ENCODE results near the gene CGA. TPM values are rescaled to one million over a fixed set of nuclear protein-coding genes. Genes with fewer than 3 reads are reported as not detected.

CGA gene
- total and polyA plus RNA-seq, 2 donors (not counting 1 experiment from before 2014, with no cell fraction given), result not detected

- H2AFZ ChIP-seq (ENCODE audit: insufficient read depth, low read depth, low read length, poor library complexity, severe bottlenecking), result no peak overlapping the region
- no peaks in the 10 kb centered on the region for H3K27me3 Mint-ChIP-seq
- no peaks in the 10 kb centered on the region for H3K9me3 Mint-ChIP-seq (ENCODE audit: insufficient read depth)
- DNase-seq (no peak), ATAC-seq (ENCODE audit: low read depth) (no peak)
- no peak for TF ChIP-seq CTCF (IDR thresholded peaks at IDR 0.05)
- no peak for TF ChIP-seq EZH2 (IDR thresholded peaks at IDR 0.05; ENCODE audit: borderline replicate concordance, insufficient read depth, low read depth, low read length, poor library complexity, severe bottlenecking)
- WGBS (ENCODE audit: insufficient coverage), result no CpG with 5 or more reads among the region's 2 CpGs
- no peak overlapping the region for H3K9ac ChIP-seq (ENCODE audit: low read length)
- intact Hi-C loops (cut with micrococcal nuclease), result loop anchor here (10.0 kb wide), 1 partner anchor 324 kb away; no protein-coding TSS in a partner anchor
- ChIA-PET CTCF (interaction anchor here (8.1 kb wide), 1 partner anchor 9 kb away, joined by 89 read pairs; no protein-coding TSS in a partner anchor), POLR2A (no interaction called here)
- no peak overlapping the region for H3K4me2 ChIP-seq (replicated peaks; ENCODE audit: low read depth, low read length, poor library complexity, severe bottlenecking)
- H3K4me3 ChIP-seq (ENCODE audit: control extremely low read depth in 1 of 5, extremely low read depth in 1 of 5, insufficient read depth in 1 of 5, low read depth in 2 of 5, low read length in 4 of 5), result no peak overlapping the region
- H3K4me1 ChIP-seq (ENCODE audit: control insufficient read depth in 2 of 2, insufficient read depth in 2 of 2, low read length in 2 of 2), result no peaks in the 10 kb centered on the region
- H3K27ac Mint-ChIP-seq, result no peak overlapping the region
- H3K36me3 ChIP-seq (replicated peaks in 1 of 2; ENCODE audit: control extremely low read depth in 1 of 2, control insufficient read depth in 1 of 2, extremely low read depth in 1 of 2, insufficient read depth in 2 of 2, low read length in 1 of 2), result no peaks in the 10 kb centered on the region
- no peak overlapping the region for H3K4me3 Mint-ChIP-seq
- no peak overlapping the region for H3K27ac ChIP-seq (ENCODE audit: low read length in 2 of 2)
- H4K20me1 ChIP-seq (ENCODE audit: control insufficient read depth, insufficient read depth, low read length, poor library complexity, severe bottlenecking), result no peaks in the 10 kb centered on the region
- no peaks in the 10 kb centered on the region for H3K9me3 ChIP-seq (ENCODE audit: control extremely low read depth in 1 of 3, control insufficient read depth in 2 of 3, insufficient read depth in 1 of 3, low read length in 2 of 3)
- H3K79me2 ChIP-seq (ENCODE audit: control insufficient read depth, insufficient read depth, low read length), result no peaks in the 10 kb centered on the region
- H3K4me1 Mint-ChIP-seq, result peaks cover 5% of the 10 kb centered on the region
- no peaks in the 10 kb centered on the region for H3K27me3 ChIP-seq (replicated peaks in 1 of 4; ENCODE audit: control extremely low read depth in 1 of 4, control insufficient read depth in 3 of 4, insufficient read depth in 4 of 4, low read length in 3 of 4)
Observed at GRCh38 chr6:87070741-87071140, 24.2 kb downstream of the CGA start.

DNA sequence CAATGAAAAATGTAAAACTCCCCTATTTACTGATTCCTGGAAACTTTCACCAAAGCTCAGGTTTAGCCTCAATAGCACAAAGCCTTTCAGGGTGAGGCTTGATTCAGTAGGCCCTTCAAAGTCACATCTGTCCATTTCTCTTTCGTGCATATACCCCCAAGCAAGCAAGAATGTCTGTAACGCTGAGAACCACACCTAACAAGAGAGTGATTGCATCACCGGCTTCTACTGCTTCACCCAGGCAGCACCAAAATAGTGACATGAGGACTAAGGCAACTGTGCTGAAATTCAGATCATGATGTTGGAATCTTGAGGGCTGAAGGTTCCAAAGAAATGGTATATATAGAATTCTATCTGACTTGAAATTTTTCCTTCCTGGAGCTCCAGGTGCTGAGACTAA, 26.1 kb downstream of the CGA start:
- DNase-seq (no peak), ATAC-seq (ENCODE audit: low read depth) (no peak)
- Histone ChIP-seq H3K4me2 (replicated peaks; ENCODE audit: low read depth, low read length, poor library complexity, severe bottlenecking) (no peak overlapping the region), H3K4me3 (ENCODE audit: control extremely low read depth in 1 of 5, extremely low read depth in 1 of 5, insufficient read depth in 1 of 5, low read depth in 2 of 5, low read length in 4 of 5) (no peak overlapping the region), H2AFZ (ENCODE audit: insufficient read depth, low read depth, low read length, poor library complexity, severe bottlenecking) (no peak overlapping the region), H3K27me3 (replicated peaks in 1 of 4; ENCODE audit: control extremely low read depth in 1 of 4, control insufficient read depth in 3 of 4, insufficient read depth in 4 of 4, low read length in 3 of 4) (no peaks in the 10 kb centered on the region), H4K20me1 (ENCODE audit: control insufficient read depth, insufficient read depth, low read length, poor library complexity, severe bottlenecking) (no peaks in the 10 kb centered on the region), H3K4me1 (ENCODE audit: control insufficient read depth in 2 of 2, insufficient read depth in 2 of 2, low read length in 2 of 2) (no peaks in the 10 kb centered on the region), H3K9me3 (ENCODE audit: control extremely low read depth in 1 of 3, control insufficient read depth in 2 of 3, insufficient read depth in 1 of 3, low read length in 2 of 3) (no peaks in the 10 kb centered on the region), H3K36me3 (replicated peaks in 1 of 2; ENCODE audit: control extremely low read depth in 1 of 2, control insufficient read depth in 1 of 2, extremely low read depth in 1 of 2, insufficient read depth in 2 of 2, low read length in 1 of 2) (no peaks in the 10 kb centered on the region), H3K9ac (ENCODE audit: low read length) (no peak overlapping the region), H3K79me2 (ENCODE audit: control insufficient read depth, insufficient read depth, low read length) (no peaks in the 10 kb centered on the region), H3K27ac (ENCODE audit: low read length in 2 of 2) (no peak overlapping the region)
- H3K4me1 Mint-ChIP-seq, result peaks cover 5% of the 10 kb centered on the region
- intact Hi-C loops (cut with micrococcal nuclease), result loop anchor here (5.0 kb wide), 1 partner anchor 169 kb away; no protein-coding TSS in a partner anchor
- H3K27ac Mint-ChIP-seq, result no peak overlapping the region
- POLR2A ChIA-PET, result no interaction called here
- no peak overlapping the region for H3K4me3 Mint-ChIP-seq
- TF ChIP-seq EZH2 (IDR thresholded peaks at IDR 0.05; ENCODE audit: borderline replicate concordance, insufficient read depth, low read depth, low read length, poor library complexity, severe bottlenecking), result no peak
- no peak for TF ChIP-seq CTCF (IDR thresholded peaks at IDR 0.05)
- H3K9me3 Mint-ChIP-seq (ENCODE audit: insufficient read depth), result no peaks in the 10 kb centered on the region
- CTCF ChIA-PET, result interaction anchor here (0.9 to 8.1 kb wide), 2 partner anchors 10 to 11 kb away, joined by 3 to 89 read pairs; no protein-coding TSS in a partner anchor
- WGBS (ENCODE audit: insufficient coverage), result 100% methylated on average over 1 of the region's 3 CpGs
- no peaks in the 10 kb centered on the region for H3K27me3 Mint-ChIP-seq
